Astrocyte (in vitro differentiated cells and primary cell): ENCODE measurements around the gene ELANE. TPM values are rescaled to one million over a fixed set of nuclear protein-coding genes. Genes with fewer than 3 reads are reported as not detected.
"Not testable (repeated sequence)": the region's sequence is repeated elsewhere in the genome, so short reads cannot be mapped to it uniquely, and the experiment has no call there.

Experiments used
- DNase-seq: peaks from one replicate; pipeline ENCODE4 v3.0.0-alpha.2; 2010; ENCODE audit warnings: low read depth
- FAIRE-seq: peaks from 2 replicates; lab custom pipeline; 2011; peaks lifted over from hg19 to GRCh38; lab: Jason Lieb, UNC
- H2AFZ ChIP-seq: 2 replicates; pipeline ENCODE4 v1.6.0; 2012; ENCODE audit warnings: low read depth, low read length, inconsistent platforms
- H3K27ac ChIP-seq: 2 replicates; pipeline ENCODE4 v1.5.1; 2011; ENCODE audit warnings: low read depth, low read length, inconsistent platforms
- H3K27me3 ChIP-seq: 2 replicates; pipeline ENCODE4 v1.6.0; 2011; ENCODE audit warnings: low read length, inconsistent platforms; ENCODE audit not compliant: insufficient read depth
- H3K36me3 ChIP-seq: 2 replicates; pipeline ENCODE4 v1.5.1; 2011; ENCODE audit warnings: low read length, inconsistent platforms; ENCODE audit not compliant: insufficient read depth
- H3K4me1 ChIP-seq: 2 replicates; pipeline ENCODE4 v1.5.1; 2011; ENCODE audit warnings: low read length, inconsistent platforms; ENCODE audit not compliant: insufficient read depth
- H3K4me2 ChIP-seq: 2 replicates; pipeline ENCODE4 v1.6.0; 2012; ENCODE audit warnings: low read length, inconsistent platforms
- H3K4me3 ChIP-seq: 2 replicates; pipeline ENCODE4 v1.5.1; 2011; ENCODE audit warnings: low read depth, mild to moderate bottlenecking, low read length, inconsistent platforms; ENCODE audit not compliant: insufficient read depth
- H3K79me2 ChIP-seq: 2 replicates; pipeline ENCODE4 v1.6.0; 2012; ENCODE audit warnings: mild to moderate bottlenecking, low read length, inconsistent platforms; ENCODE audit not compliant: insufficient read depth
- H3K9ac ChIP-seq: 2 replicates; pipeline ENCODE4 v1.6.0; 2012; ENCODE audit warnings: mild to moderate bottlenecking, low read length, inconsistent platforms
- H3K9me3 ChIP-seq: 2 replicates; pipeline ENCODE4 v1.5.1; 2012; ENCODE audit warnings: low read depth, mild to moderate bottlenecking, low read length, inconsistent platforms; ENCODE audit not compliant: insufficient read depth
- H4K20me1 ChIP-seq: 2 replicates; pipeline ENCODE4 v1.6.0; 2012; ENCODE audit warnings: low read length, inconsistent platforms; ENCODE audit not compliant: insufficient read depth
- H3K27ac Mint-ChIP-seq: one replicate; pipeline ENCODE4 v1.8.0; 2021; ENCODE audit warnings: mild to moderate bottlenecking, mixed read lengths; ENCODE audit not compliant: unreplicated experiment
- H3K27me3 Mint-ChIP-seq: one replicate; pipeline ENCODE4 v1.8.0; 2021; ENCODE audit warnings: low read depth, mixed read lengths; ENCODE audit not compliant: unreplicated experiment
- H3K36me3 Mint-ChIP-seq: one replicate; pipeline ENCODE4 v1.8.0; 2021; ENCODE audit warnings: low read depth, mixed read lengths; ENCODE audit not compliant: unreplicated experiment
- H3K4me1 Mint-ChIP-seq: one replicate; pipeline ENCODE4 v1.8.0; 2021; ENCODE audit warnings: low read depth, mixed read lengths; ENCODE audit not compliant: unreplicated experiment
- H3K4me3 Mint-ChIP-seq: one replicate; pipeline ENCODE4 v1.8.0; 2021; ENCODE audit warnings: mild to moderate bottlenecking, moderate library complexity, mixed read lengths; ENCODE audit not compliant: unreplicated experiment
- H3K9me3 Mint-ChIP-seq: one replicate; pipeline ENCODE4 v1.8.0; 2021; ENCODE audit warnings: mild to moderate bottlenecking, mixed read lengths; ENCODE audit not compliant: unreplicated experiment
- CTCF ChIP-seq: IDR thresholded peaks from 2 replicates; pipeline ENCODE4 v1.5.1; 2011; ENCODE audit warnings: low read depth, mild to moderate bottlenecking, inconsistent platforms, low read length, moderate library complexity; ENCODE audit not compliant: insufficient read depth
- EZH2 ChIP-seq: IDR thresholded peaks from 2 replicates; pipeline ENCODE4 v1.6.1; 2012; ENCODE audit warnings: mild to moderate bottlenecking, low read length, inconsistent platforms; ENCODE audit not compliant: insufficient read depth
- total RNA-seq: library from RNA; stranded (reverse); gene quantifications from 2 replicates; pipeline ENCODE4 v1.2.1, GENCODE V29; 2021

Gene ELANE
- total RNA-seq, 1 donor from 2014 or later: not detected

DNA sequence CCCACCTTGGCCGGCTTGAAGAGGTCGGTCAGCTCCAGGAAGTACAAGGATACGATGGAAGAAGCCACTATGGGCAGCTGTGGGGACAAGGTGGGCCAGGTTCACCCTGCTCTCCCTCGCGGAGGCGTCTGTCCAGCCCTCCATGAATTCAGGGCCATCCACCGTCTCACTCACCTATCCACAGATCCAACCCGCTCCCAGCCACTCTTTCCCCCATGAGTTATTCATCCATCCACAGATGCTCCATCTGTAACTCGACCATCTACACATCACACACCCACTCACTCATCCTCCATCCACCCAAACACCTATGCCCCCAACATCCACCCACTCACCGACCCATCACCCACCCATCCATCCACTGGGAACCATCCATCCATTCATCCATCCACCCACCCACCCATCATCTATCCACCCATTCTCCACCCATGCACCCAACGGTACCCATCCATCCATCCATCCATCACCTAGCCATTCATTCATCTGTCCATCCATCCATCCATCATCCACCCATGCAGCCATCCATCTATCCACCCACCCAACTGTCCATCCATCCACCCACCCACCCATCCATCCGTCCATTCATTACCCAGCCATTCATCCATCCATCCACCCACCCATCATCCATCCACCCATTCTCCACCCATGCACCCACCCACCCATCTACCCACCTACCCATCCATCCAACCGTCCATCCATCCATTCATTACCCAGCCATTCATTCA lies 36.2 kb upstream of the ELANE start:
- no peak for DNase-seq
- H3K9me3 Mint-ChIP-seq: no peaks in the 10 kb centered on the region
- Histone ChIP-seq H3K36me3 (no peaks in the 10 kb centered on the region), H3K4me1 (no peaks in the 10 kb centered on the region), H3K27me3 (no peaks in the 10 kb centered on the region), H3K79me2 (no peaks in the 10 kb centered on the region), H3K9ac (no peak overlapping the region), H3K9me3 (no peaks in the 10 kb centered on the region), H3K27ac (no peak overlapping the region), H3K4me2 (no peak overlapping the region), H3K4me3 (no peak overlapping the region), H2AFZ (no peak overlapping the region), H4K20me1 (peaks cover 23% of the 10 kb centered on the region)
- H3K36me3 Mint-ChIP-seq: peaks cover 5% of the 10 kb centered on the region
- TF ChIP-seq EZH2 (no peak), CTCF (no peak)
- H3K27ac Mint-ChIP-seq: peak overlapping the region; percentile 64
- H3K27me3 Mint-ChIP-seq: no peaks in the 10 kb centered on the region
- no peak overlapping the region for H3K4me3 Mint-ChIP-seq
- no peak for FAIRE-seq
- no peaks in the 10 kb centered on the region for H3K4me1 Mint-ChIP-seq

GRCh38 chr19:816500-816857 lies 35.6 kb upstream of the ELANE start:
- Histone ChIP-seq H3K79me2 (no peaks in the 10 kb centered on the region), H3K9ac (no peak overlapping the region), H3K27me3 (no peaks in the 10 kb centered on the region), H3K36me3 (no peaks in the 10 kb centered on the region), H3K27ac (no peak overlapping the region), H3K4me2 (no peak overlapping the region), H3K9me3 (no peaks in the 10 kb centered on the region), H3K4me3 (no peak overlapping the region), H2AFZ (no peak overlapping the region), H4K20me1 (peaks cover 20% of the 10 kb centered on the region), H3K4me1 (no peaks in the 10 kb centered on the region)
- DNase-seq (no peak), FAIRE-seq (no peak)
- H3K4me3 Mint-ChIP-seq: no peak overlapping the region
- H3K36me3 Mint-ChIP-seq: peaks cover 5% of the 10 kb centered on the region
- no peaks in the 10 kb centered on the region for H3K9me3 Mint-ChIP-seq
- no peaks in the 10 kb centered on the region for H3K27me3 Mint-ChIP-seq
- H3K4me1 Mint-ChIP-seq: no peaks in the 10 kb centered on the region
- H3K27ac Mint-ChIP-seq: no peak overlapping the region
- no peak for TF ChIP-seq CTCF
- no peak for TF ChIP-seq EZH2

- H3K4me3 Mint-ChIP-seq: peak overlapping the region; percentile 77
- H3K4me1 Mint-ChIP-seq, H3K27me3 Mint-ChIP-seq, H3K4me2 ChIP-seq, H2AFZ ChIP-seq, H3K79me2 ChIP-seq, H3K4me1 ChIP-seq, H3K36me3 Mint-ChIP-seq, FAIRE-seq, H3K27ac ChIP-seq, H3K9me3 ChIP-seq, H4K20me1 ChIP-seq, H3K36me3 ChIP-seq, H3K9ac ChIP-seq, H3K27me3 ChIP-seq, H3K27ac Mint-ChIP-seq, H3K9me3 Mint-ChIP-seq, DNase-seq, H3K4me3 ChIP-seq: not testable (repeated sequence)
Observed at GRCh38 chr19:820212-820611, 31.9 kb upstream of the ELANE start.
